K562 (cell line): ENCODE data around the gene CYSTM1. TPM values are rescaled to one million over a fixed set of nuclear protein-coding genes. Genes with fewer than 3 reads are reported as not detected.

Source experiments
- CBX3 ChIP-seq, 2 experiments: IDR thresholded peaks; 1 replicate in 1 of 2; 2 replicates in 1 of 2; pipeline ENCODE4 v1.6.1; 2012; ENCODE audit warnings: inconsistent platforms in 2 of 2, low read length in 2 of 2, borderline replicate concordance in 1 of 2, control low read depth in 1 of 2
- CREB1 ChIP-seq, 2 experiments: sonication (generic) in 1 of 2; formaldehyde crosslinking in 1 of 2; IDR thresholded peaks; 2 replicates each; pipeline versions ENCODE4 v1.6.1 to v1.8.0; 2012 to 2022; ENCODE audit warnings: inconsistent platforms in 1 of 2, mild to moderate bottlenecking in 1 of 2, missing genetic modification reagents in 1 of 2, moderate library complexity in 1 of 2
- CREM ChIP-seq: IDR thresholded peaks from 2 replicates; pipeline ENCODE4 v1.6.1; 2014; ENCODE audit warnings: antibody characterized with exemption, low read depth
- CTCFL ChIP-seq: IDR thresholded peaks from 2 replicates; pipeline ENCODE4 v1.6.1; 2011; ENCODE audit warnings: borderline replicate concordance, low read depth, mild to moderate bottlenecking, moderate library complexity, low read length; ENCODE audit not compliant: insufficient read depth, poor library complexity, severe bottlenecking
- EGR1 ChIP-seq: fragments of 450-650 bp; conservative IDR thresholded peaks from 2 replicates; pipeline ENCODE4 v1.6.1; 2017; ENCODE audit warnings: mild to moderate bottlenecking
- FOXJ3 ChIP-seq: sonication (generic); formaldehyde crosslinking; IDR thresholded peaks from 2 replicates; pipeline ENCODE4 v1.4.0; 2020; ENCODE audit warnings: mild to moderate bottlenecking, missing genetic modification reagents
- GTF2B ChIP-seq: IDR thresholded peaks from 2 replicates; pipeline ENCODE4 v1.6.1; 2011; ENCODE audit not compliant: insufficient read length; ENCODE audit errors: extremely low read depth
- HNRNPUL1 ChIP-seq: fragments of 200-400 bp; formaldehyde crosslinking; IDR thresholded peaks from 2 replicates; pipeline ENCODE4 v1.6.1; 2017; ENCODE audit warnings: low read length
- NCOA4 ChIP-seq: fragments of 450-650 bp; IDR thresholded peaks from 2 replicates; pipeline ENCODE4 v1.6.1; 2018; ENCODE audit warnings: mild to moderate bottlenecking; ENCODE audit not compliant: partially characterized antibody
- PHB ChIP-seq: fragments of 250-450 bp; sonication (Bioruptor Pico); IDR thresholded peaks from 2 replicates; pipeline ENCODE4 v1.5.0; 2021
- POLR2G ChIP-seq: fragments of 200-400 bp; formaldehyde crosslinking; IDR thresholded peaks from 2 replicates; pipeline ENCODE4 v1.6.1; 2017; ENCODE audit warnings: low read depth, mild to moderate bottlenecking, antibody characterized with exemption, low read length, moderate library complexity
- PRDM10 ChIP-seq: fragments of 450-650 bp; IDR thresholded peaks from 2 replicates; pipeline ENCODE4 v1.6.1; 2018; ENCODE audit not compliant: partially characterized antibody
- SMAD2 ChIP-seq: fragments of 150-350 bp; IDR thresholded peaks from 2 replicates; pipeline ENCODE4 v1.6.1; 2014; ENCODE audit warnings: low read depth, mild to moderate bottlenecking, low read length
- ZNF165 ChIP-seq: fragments of 250-450 bp; sonication (Bioruptor Pico); IDR thresholded peaks from 2 replicates; pipeline ENCODE4 v1.4.0; 2020; ENCODE audit warnings: borderline replicate concordance
- ZNF592 ChIP-seq: fragments of 450-650 bp; IDR thresholded peaks from 2 replicates; pipeline ENCODE4 v1.6.1; 2017; ENCODE audit warnings: antibody characterized with exemption, mild to moderate bottlenecking
- polyA plus RNA-seq, 8 experiments: library from polyadenylated mRNA; depleted of rRNA in 4 of 8; stranded (reverse) in 5 of 8; unstranded in 3 of 8; fragments of >200 nt; fragmentation: Nextera tagmentation in 2 of 8; fragmentation: Illumina TruSeq in 1 of 8; extraction: Ambion mirVana in 2 of 8; extraction: Trizol in 1 of 8; gene quantifications; 2 replicates each; pipeline versions ENCODE4 v1.2.1 to v1.2.3, GENCODE V29; 2011 to 2014; ENCODE audit warnings: inconsistent platforms in 1 of 8, missing spikeins in 1 of 8
- total RNA-seq, 7 experiments: library from RNA; depleted of rRNA in 6 of 7; stranded (reverse); fragments of >200 nt in 6 of 7; fragmentation: Illumina TruSeq in 2 of 7; extraction: Trizol in 2 of 7; gene quantifications; 2 replicates each; pipeline versions ENCODE4 v1.2.1 to v1.2.3, GENCODE V29; 2011 to 2021; ENCODE audit warnings: low replicate concordance in 1 of 7

CYSTM1 gene
- total and polyA plus RNA-seq, 9 of the 15 experiments (the other 6 are each of a cell fraction or from before 2014, with no cell fraction given): 76.1 to 422 (median 108) TPM

GRCh38 chr5:140239939-140240700, 65.1 kb downstream of the CYSTM1 start (continued):
- TF ChIP-seq CREB1 (IDR thresholded peaks at IDR 0.05) (no peak), CREB1 (CRISPR knock-in tag; IDR thresholded peaks at IDR 0.05) (no peak), HNRNPUL1 (no peak), FOXJ3 (CRISPR knock-in tag) (no peak), ZNF165 (no peak), EGR1 (no peak), ZNF592 (no peak), GTF2B (no peak), NCOA4 (no peak), CREM (0 out of 2 replicates have a peak, but pooled peaks have one; percentile 22), PRDM10 (no peak), SMAD2 (no peak), POLR2G (peak; percentile 34), CBX3 (IDR thresholded peaks at IDR 0.05; ENCODE audit: borderline replicate concordance in 1 of 2, low read length in 2 of 2) (no peak), CTCFL (peak; percentile 47), PHB (CRISPR knock-in tag) (no peak)
